Activated naive CD8-positive, alpha-beta T cell treated with anti-CD3 and anti-CD28 coated beads, Interleukin-2, amount 50 U/mL, for 24 hours (primary cell): Measurements from ENCODE around the gene DAPL1.

ENCODE experiments used
- ATAC-seq: fragments of 150-1000 bp; cut with Tn5 transposase; one replicate; pipeline ENCODE4 v1.10.0; 2021
- DNase-seq: peaks from one replicate; pipeline ENCODE4 v3.0.0; 2021
- H3K27ac Mint-ChIP-seq: one replicate; pipeline ENCODE4 v1.8.0; 2021; ENCODE audit warnings: mild to moderate bottlenecking, mixed read lengths
- H3K27me3 Mint-ChIP-seq: one replicate; pipeline ENCODE4 v1.8.0; 2021; ENCODE audit warnings: mixed read lengths
- H3K36me3 Mint-ChIP-seq: one replicate; pipeline ENCODE4 v1.8.0; 2021; ENCODE audit warnings: low read depth, mixed read lengths
- H3K4me1 Mint-ChIP-seq: one replicate; pipeline ENCODE4 v1.8.0; 2021; ENCODE audit warnings: mixed read lengths
- H3K4me3 Mint-ChIP-seq: one replicate; pipeline ENCODE4 v1.8.0; 2021; ENCODE audit warnings: mild to moderate bottlenecking, moderate library complexity, mixed read lengths
- H3K9me3 Mint-ChIP-seq: one replicate; pipeline ENCODE4 v1.8.0; 2021; ENCODE audit warnings: mixed read lengths

The DAPL1 gene

DNA sequence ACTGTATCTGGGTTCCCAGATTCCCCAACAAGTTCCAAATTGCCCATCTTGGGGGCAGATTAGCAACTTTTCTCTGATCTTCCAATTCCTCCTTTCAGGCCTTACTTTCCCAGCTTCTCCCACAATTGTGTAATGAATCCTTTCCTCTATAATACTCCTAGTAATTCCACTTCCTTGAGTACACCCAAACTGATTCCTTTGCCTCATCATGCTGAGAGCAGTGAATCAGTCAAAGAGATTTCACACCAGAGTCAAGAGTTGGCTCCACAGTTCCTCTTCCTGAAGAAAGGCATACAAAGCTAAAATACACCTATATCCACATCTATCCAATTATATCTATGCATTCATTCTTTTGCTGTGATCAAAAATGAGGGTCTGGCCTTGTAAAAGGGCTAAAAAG is 28.6 kb upstream of the DAPL1 start:
- no peak overlapping the region for H3K4me3 Mint-ChIP-seq
- ATAC-seq (no peak), DNase-seq (no peak)
- H3K4me1 Mint-ChIP-seq, result no peaks in the 10 kb centered on the region
- peaks cover 4% of the 10 kb centered on the region for H3K9me3 Mint-ChIP-seq
- H3K36me3 Mint-ChIP-seq, result no peaks in the 10 kb centered on the region
- H3K27ac Mint-ChIP-seq, result no peak overlapping the region
- H3K27me3 Mint-ChIP-seq, result peaks cover 2% of the 10 kb centered on the region

GRCh38 chr2:158772306-158773078 is 22.6 kb upstream of the DAPL1 start:
- no peak for ATAC-seq
- no peak for DNase-seq
- Mint-ChIP-seq H3K27ac (no peak overlapping the region), H3K4me1 (no peaks in the 10 kb centered on the region), H3K9me3 (peaks cover under 1% of the 10 kb centered on the region), H3K4me3 (no peak overlapping the region), H3K36me3 (no peaks in the 10 kb centered on the region), H3K27me3 (no peaks in the 10 kb centered on the region)

GRCh38 chr2:158773121-158773520 is 22.0 kb upstream of the DAPL1 start:
- no peak for ATAC-seq
- no peak overlapping the region for H3K27ac Mint-ChIP-seq
- no peaks in the 10 kb centered on the region for H3K4me1 Mint-ChIP-seq
- H3K4me3 Mint-ChIP-seq, result no peak overlapping the region
- H3K9me3 Mint-ChIP-seq, result no peaks in the 10 kb centered on the region
- H3K27me3 Mint-ChIP-seq, result no peaks in the 10 kb centered on the region
- no peak for DNase-seq
- no peaks in the 10 kb centered on the region for H3K36me3 Mint-ChIP-seq

DNA sequence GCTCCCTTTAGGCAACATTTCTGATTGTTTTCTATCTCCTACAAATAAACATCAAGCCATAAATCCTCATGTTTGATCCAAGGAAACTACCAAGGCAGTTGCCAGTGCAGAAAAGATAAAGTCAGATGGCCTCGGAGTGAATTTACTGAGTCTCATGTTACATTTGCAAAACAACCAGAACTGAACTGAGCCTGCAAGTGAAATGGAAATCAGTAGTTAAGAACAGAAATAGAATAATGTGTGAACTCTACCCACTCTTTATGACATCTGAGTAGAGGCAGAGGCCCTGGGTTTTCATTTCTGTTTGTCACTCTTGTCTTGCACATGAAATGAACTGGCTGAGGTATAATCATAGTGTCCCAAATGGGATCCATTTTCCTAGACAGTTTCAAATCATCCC is 20.4 kb upstream of the DAPL1 start:
- Mint-ChIP-seq H3K27me3 (peaks cover 4% of the 10 kb centered on the region), H3K4me3 (no peak overlapping the region), H3K9me3 (no peaks in the 10 kb centered on the region), H3K36me3 (no peaks in the 10 kb centered on the region), H3K4me1 (no peaks in the 10 kb centered on the region), H3K27ac (no peak overlapping the region)
- ATAC-seq (no peak), DNase-seq (no peak)

DNA sequence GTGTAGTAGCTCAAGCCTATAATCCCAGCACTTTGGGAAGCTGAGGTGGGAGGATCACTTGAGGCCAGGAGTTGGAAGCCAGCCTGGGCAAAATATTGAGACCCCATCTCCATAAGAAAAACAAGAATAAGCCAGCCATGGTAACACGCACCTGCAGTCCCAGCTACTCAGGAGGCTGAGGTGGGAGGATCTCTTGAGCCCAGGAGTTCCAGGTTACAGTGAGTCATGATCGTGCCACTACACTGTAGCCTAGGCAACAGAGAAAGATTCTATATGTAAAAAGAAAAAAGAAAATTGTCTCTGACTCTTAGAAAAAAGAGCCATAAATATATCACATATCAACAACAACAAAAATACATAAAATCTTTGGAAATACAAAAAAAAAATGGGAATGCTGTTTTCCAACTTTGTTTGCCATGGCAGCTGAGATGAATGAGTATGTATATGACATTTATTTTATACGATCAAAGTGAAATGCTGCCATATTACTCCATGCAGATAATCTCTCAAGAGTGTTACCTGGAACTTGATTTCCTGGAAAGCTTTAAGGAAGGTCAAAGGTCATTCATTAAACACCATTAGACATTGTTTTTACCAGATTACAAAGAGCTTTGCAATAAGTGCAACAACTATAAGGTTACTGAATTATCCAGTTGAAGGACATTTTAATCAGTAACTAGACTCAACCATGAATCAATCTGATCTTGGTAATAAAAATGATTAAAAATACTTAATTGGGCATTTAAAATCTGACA is 19.7 kb upstream of the DAPL1 start:
- ATAC-seq (no peak), DNase-seq (no peak)
- Mint-ChIP-seq H3K36me3 (no peaks in the 10 kb centered on the region), H3K4me1 (no peaks in the 10 kb centered on the region), H3K9me3 (no peaks in the 10 kb centered on the region), H3K27ac (no peak overlapping the region), H3K4me3 (no peak overlapping the region), H3K27me3 (peaks cover 4% of the 10 kb centered on the region)

DNA sequence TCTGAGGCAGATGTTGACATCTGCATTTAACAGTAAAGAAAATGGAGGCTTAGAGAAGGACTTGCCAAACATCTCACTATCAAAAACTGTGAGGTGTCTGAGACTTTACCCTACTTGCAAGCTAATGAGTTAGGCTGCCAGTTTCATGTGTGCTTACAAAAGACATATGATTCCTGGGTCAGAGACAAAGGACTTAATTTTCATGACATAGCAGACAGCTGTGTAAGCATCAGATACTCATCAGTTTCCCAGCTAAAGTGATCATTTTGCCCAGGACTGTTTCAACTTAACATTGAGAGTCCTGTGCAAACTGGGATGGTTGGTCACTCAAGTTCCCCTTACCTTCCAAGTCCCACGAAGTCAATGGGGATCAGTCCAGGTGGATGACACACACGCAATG is 18.9 kb upstream of the DAPL1 start:
- peaks cover 4% of the 10 kb centered on the region for H3K27me3 Mint-ChIP-seq
- no peaks in the 10 kb centered on the region for H3K4me1 Mint-ChIP-seq
- H3K27ac Mint-ChIP-seq, result no peak overlapping the region
- ATAC-seq (no peak), DNase-seq (no peak)
- no peaks in the 10 kb centered on the region for H3K9me3 Mint-ChIP-seq
- no peak overlapping the region for H3K4me3 Mint-ChIP-seq
- no peaks in the 10 kb centered on the region for H3K36me3 Mint-ChIP-seq

DNA sequence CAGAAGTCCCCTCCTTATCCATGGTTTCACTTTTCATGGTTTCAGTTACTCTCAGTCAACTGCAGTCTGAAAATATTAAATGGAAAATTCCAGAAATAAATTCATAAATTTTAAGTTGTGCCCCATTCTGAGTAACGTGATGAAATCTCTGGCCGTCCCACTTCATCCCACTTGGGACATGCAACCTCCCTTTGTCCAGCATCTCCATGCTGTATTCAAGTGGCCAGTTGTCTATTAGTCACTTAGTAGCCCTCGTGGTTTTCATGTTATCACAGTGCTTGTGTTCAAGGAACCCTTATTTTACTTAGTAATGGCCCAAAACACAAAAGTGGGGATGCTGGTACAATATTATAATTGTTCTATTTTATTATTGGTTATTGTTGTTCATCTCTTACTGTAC is 18.0 kb upstream of the DAPL1 start:
- H3K27ac Mint-ChIP-seq, result no peak overlapping the region
- no peaks in the 10 kb centered on the region for H3K4me1 Mint-ChIP-seq
- no peaks in the 10 kb centered on the region for H3K9me3 Mint-ChIP-seq
- ATAC-seq (no peak), DNase-seq (no peak)
- no peaks in the 10 kb centered on the region for H3K36me3 Mint-ChIP-seq
- H3K4me3 Mint-ChIP-seq, result no peak overlapping the region
- H3K27me3 Mint-ChIP-seq, result peaks cover 4% of the 10 kb centered on the region

DNA sequence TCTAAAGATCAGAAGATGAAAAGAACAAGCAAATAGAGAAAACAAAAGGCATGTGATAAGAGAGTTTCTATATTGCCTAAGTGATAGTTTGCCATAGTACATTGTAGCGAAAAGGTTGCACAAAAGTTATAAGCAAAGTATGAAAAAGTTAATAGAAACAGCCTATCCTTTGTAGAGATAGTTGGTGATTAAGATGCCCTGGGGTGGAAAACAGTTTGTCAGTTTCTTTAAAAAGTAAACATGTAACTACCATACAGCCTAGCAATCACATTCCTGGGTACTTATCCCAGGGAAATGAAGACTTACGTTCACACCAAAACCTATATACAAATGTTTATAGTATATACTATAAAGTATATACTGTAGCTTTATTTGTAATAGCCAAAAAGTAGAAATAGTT is 16.9 kb upstream of the DAPL1 start:
- Mint-ChIP-seq H3K27me3 (peaks cover 4% of the 10 kb centered on the region), H3K36me3 (no peaks in the 10 kb centered on the region), H3K9me3 (no peaks in the 10 kb centered on the region), H3K4me3 (no peak overlapping the region), H3K27ac (no peak overlapping the region), H3K4me1 (no peaks in the 10 kb centered on the region)
- DNase-seq (no peak), ATAC-seq (no peak)

DNA sequence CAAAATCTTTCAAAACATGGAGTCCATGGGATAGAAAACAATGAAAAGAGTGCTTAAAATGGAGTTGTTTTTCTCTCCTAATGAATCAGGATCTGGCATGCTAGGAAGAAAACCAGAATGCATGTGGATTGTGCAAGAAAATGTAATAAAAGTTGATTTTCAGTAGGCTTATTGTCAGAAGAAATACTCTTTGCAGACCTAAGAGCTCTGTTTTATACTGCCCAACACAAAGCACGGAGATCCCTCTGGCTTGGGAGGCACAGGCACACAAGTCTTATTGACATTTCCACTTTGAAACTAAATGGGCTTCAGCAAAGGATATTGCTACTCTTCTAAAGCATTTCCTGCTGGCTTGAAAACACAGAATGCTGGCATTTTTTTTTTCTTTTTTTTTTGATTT is 15.5 kb upstream of the DAPL1 start:
- Mint-ChIP-seq H3K27me3 (peaks cover 8% of the 10 kb centered on the region), H3K27ac (no peak overlapping the region), H3K4me3 (no peak overlapping the region), H3K9me3 (no peaks in the 10 kb centered on the region), H3K4me1 (no peaks in the 10 kb centered on the region), H3K36me3 (no peaks in the 10 kb centered on the region)
- DNase-seq (no peak), ATAC-seq (no peak)

DNA sequence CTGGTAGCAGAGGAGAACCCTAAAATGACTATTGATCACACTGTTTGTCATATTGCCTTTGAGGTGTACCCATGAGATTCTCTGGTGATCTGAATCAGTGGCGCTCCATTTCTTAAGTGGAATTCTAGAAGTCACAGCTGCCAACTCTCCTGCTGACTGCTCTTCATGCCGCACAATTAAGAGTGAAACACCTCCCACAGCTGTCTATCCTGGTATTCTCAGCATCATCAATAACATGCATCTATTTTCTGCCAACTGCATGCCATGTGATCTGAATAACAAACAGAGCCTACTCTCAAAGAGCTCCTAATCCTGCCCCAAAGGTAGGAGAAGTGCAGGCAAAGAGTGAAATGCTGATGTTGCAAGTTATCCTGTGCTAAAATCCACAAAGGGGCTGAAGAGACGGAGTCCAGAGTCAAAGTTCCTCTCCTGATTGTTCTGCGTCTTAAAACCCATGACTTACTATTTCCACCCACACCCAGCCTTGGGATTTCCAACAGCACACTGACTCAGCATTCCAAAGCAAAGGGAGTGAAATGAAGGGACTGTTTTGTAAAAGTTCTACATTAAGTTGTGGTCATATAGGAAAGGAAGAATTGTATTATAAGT is 13.7 kb upstream of the DAPL1 start:
- Mint-ChIP-seq H3K27ac (no peak overlapping the region), H3K27me3 (peaks cover 10% of the 10 kb centered on the region), H3K4me1 (no peaks in the 10 kb centered on the region), H3K4me3 (no peak overlapping the region), H3K9me3 (no peaks in the 10 kb centered on the region), H3K36me3 (no peaks in the 10 kb centered on the region)
- no peak for ATAC-seq
- DNase-seq, result no peak

DNA sequence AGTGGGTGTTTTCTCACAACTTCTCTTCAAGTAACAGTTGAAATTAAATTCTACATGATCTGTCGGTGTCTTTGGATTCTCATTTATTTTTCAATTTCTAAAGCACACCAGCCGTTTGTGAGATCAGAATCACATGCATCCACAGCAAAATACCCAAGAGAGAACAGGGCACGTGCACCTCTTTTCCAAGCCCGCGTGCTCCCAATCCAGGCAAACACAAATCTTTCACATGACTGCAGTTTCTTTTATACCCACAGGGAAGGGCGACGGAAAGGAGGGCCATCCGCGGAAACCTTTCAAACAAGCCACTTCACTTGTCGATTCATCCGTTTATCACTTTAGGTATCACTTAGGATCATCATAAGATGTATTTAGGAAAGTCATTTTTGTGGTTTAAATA is 13.0 kb upstream of the DAPL1 start:
- Mint-ChIP-seq H3K4me3 (no peak overlapping the region), H3K27me3 (peaks cover 10% of the 10 kb centered on the region), H3K9me3 (no peaks in the 10 kb centered on the region), H3K36me3 (no peaks in the 10 kb centered on the region), H3K27ac (no peak overlapping the region), H3K4me1 (no peaks in the 10 kb centered on the region)
- DNase-seq (no peak), ATAC-seq (no peak)

GRCh38 chr2:158782616-158783015 is 12.5 kb upstream of the DAPL1 start:
- H3K9me3 Mint-ChIP-seq, result no peaks in the 10 kb centered on the region
- no peak for ATAC-seq
- no peak overlapping the region for H3K4me3 Mint-ChIP-seq
- H3K27ac Mint-ChIP-seq, result no peak overlapping the region
- DNase-seq, result no peak
- H3K4me1 Mint-ChIP-seq, result no peaks in the 10 kb centered on the region
- H3K36me3 Mint-ChIP-seq, result no peaks in the 10 kb centered on the region
- H3K27me3 Mint-ChIP-seq, result peaks cover 10% of the 10 kb centered on the region

DNA sequence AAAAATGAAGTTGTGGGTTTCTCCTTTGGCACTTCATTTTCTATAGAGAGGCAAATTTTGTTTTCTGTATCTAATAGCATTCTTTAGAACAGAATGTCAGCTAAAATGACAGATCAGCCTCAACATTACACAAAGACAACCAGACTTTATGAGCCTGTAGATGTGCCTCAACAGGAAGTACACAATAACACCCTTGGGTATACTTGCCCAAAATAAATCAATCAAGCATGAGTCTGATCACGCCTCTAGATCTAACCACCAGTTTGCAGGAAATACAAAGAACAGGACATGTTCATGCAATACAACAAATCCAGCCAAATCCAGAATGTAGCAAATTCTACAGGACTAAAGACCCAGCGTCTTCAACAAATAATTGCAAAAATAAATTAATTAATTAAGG is 11.2 kb upstream of the DAPL1 start:
- no peaks in the 10 kb centered on the region for H3K9me3 Mint-ChIP-seq
- DNase-seq (no peak), ATAC-seq (no peak)
- peaks cover 10% of the 10 kb centered on the region for H3K27me3 Mint-ChIP-seq
- H3K4me1 Mint-ChIP-seq, result no peaks in the 10 kb centered on the region
- no peaks in the 10 kb centered on the region for H3K36me3 Mint-ChIP-seq
- H3K27ac Mint-ChIP-seq, result no peak overlapping the region
- no peak overlapping the region for H3K4me3 Mint-ChIP-seq

- peaks cover 13% of the 10 kb centered on the region for H3K27me3 Mint-ChIP-seq
Observed at GRCh38 chr2:158786897-158787296, 8.2 kb upstream of the DAPL1 start.

GRCh38 chr2:158788951-158789350 is 6.2 kb upstream of the DAPL1 start:
- no peak for ATAC-seq
- Mint-ChIP-seq H3K27me3 (peaks cover 13% of the 10 kb centered on the region), H3K27ac (no peak overlapping the region), H3K4me3 (no peak overlapping the region), H3K9me3 (no peaks in the 10 kb centered on the region), H3K36me3 (no peaks in the 10 kb centered on the region), H3K4me1 (no peaks in the 10 kb centered on the region)
- DNase-seq, result no peak

More at GRCh38 chr2:158786897-158787296, 8.2 kb upstream of the DAPL1 start:
- DNase-seq (no peak), ATAC-seq (no peak)
- Mint-ChIP-seq H3K27ac (no peak overlapping the region), H3K36me3 (no peaks in the 10 kb centered on the region), H3K4me3 (no peak overlapping the region), H3K4me1 (no peaks in the 10 kb centered on the region), H3K9me3 (no peaks in the 10 kb centered on the region)
